Cardiac fibroblast (primary cell): ENCODE results near the gene UBR3.
"Not testable (repeated sequence)": the region's sequence is repeated elsewhere in the genome, so short reads cannot be mapped to it uniquely, and the experiment has no call there.

Experiments used
- DNase-seq, 2 donors: peaks; one replicate each; pipeline versions ENCODE4 v3.0.0 to v3.0.0-alpha.2; 2010; ENCODE audit warnings: low read depth in 2 of 2
- H3K4me3 ChIP-seq, 2 donors: replicated peaks in 1 of 2; 1 replicate in 1 of 2; 2 replicates in 1 of 2; pipeline ENCODE4 v1.5.1; 2011; ENCODE audit warnings: low read depth in 2 of 2, low read length in 2 of 2, mild to moderate bottlenecking in 2 of 2, moderate library complexity in 1 of 2
- TF ChIP-seq, protein P1 (sequence below): IDR thresholded peaks from one replicate; pipeline ENCODE4 v1.5.1; 2011; ENCODE audit warnings: low read depth, mild to moderate bottlenecking, low read length, inconsistent platforms

Gene UBR3

DNA sequence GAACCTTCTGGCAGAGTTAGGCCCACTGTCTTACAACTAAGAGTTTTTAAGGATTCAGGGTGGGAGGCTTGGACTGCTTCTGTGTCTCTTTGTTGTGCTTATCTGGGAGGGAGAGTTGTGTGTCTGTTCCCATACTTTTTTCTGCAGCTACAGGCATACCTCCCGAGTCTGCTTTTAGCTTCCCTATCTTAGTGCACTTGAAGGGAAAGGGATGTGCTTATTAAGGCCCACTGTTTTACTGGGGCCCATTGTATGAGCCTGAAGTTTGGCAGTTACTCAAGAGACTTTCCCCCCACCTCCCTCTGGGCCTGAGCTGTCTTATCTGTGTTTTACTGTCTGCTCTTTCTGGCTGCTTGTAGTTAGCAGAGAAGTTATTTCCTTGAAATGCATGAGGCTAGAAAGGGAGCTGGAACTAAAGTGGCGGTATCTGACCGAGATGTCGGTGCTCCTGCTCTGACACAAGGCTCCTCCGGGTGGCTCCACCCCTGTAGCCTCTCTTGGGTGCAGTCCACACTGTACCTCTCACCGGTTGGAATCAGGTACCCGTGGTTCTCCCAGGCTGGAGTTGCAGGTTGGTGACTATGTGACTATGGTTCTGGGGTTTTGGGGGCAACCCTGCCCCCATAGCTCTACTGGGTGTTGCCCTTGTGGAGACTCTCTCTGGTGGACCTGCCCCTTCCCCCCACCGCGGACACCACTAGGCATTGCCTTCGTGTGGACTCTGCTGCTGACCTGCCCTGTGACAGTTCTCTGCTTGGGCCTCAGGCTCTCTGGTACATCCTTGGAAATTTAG lies 12.9 kb downstream of the UBR3 start:
- peak; percentile 20 to 85 for DNase-seq
- H3K4me3 ChIP-seq, result peak overlapping the region in 1 of 2 donors; percentile 15
- TF ChIP-seq, protein P1, sequence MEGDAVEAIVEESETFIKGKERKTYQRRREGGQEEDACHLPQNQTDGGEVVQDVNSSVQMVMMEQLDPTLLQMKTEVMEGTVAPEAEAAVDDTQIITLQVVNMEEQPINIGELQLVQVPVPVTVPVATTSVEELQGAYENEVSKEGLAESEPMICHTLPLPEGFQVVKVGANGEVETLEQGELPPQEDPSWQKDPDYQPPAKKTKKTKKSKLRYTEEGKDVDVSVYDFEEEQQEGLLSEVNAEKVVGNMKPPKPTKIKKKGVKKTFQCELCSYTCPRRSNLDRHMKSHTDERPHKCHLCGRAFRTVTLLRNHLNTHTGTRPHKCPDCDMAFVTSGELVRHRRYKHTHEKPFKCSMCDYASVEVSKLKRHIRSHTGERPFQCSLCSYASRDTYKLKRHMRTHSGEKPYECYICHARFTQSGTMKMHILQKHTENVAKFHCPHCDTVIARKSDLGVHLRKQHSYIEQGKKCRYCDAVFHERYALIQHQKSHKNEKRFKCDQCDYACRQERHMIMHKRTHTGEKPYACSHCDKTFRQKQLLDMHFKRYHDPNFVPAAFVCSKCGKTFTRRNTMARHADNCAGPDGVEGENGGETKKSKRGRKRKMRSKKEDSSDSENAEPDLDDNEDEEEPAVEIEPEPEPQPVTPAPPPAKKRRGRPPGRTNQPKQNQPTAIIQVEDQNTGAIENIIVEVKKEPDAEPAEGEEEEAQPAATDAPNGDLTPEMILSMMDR, result no peak

DNA sequence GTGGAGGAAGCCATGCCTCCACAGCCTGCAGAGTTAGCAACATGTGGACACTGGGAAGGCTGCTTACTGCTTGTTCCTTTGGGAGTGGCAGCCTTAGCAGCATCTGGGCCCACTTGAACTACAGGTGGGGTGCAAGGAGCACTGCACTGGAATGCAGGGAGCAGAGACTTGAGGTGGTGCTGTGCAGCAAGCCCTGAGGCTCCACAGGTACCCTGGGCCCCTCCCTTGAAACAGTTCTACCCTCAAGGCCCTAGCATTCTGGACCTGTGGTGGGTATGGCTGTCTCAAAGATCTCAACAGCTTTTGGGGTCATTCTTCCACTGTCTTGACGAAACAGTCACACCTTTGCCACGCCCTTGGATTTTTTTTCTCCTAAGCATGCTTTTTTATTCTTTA lies 13.5 kb downstream of the UBR3 start:
- TF ChIP-seq, protein P1, result no peak
- peak overlapping the region in 1 of 2 donors; percentile 15 for H3K4me3 ChIP-seq
- DNase-seq, result no peak

DNA sequence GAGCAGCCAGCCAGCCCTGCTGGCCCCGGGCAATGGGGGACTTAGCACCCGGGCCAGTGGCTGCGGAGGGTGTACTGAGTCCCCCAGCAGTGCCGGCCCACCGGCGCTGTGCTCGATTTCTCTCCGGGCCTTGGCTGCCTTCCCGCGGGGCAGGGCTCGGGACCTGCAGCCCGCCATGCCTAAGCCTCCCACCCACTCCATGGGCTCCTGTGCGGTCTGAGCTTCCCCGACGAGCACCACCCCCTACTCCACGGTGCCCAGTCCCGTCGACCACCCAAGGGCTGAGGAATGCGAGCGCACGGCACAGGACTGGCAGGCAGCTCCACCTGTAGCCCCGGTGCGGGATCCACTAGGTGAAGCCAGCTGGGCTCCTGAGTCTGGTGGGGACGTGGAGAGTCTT lies 14.4 kb downstream of the UBR3 start:
- not testable (repeated sequence) for H3K4me3 ChIP-seq, DNase-seq

DNA sequence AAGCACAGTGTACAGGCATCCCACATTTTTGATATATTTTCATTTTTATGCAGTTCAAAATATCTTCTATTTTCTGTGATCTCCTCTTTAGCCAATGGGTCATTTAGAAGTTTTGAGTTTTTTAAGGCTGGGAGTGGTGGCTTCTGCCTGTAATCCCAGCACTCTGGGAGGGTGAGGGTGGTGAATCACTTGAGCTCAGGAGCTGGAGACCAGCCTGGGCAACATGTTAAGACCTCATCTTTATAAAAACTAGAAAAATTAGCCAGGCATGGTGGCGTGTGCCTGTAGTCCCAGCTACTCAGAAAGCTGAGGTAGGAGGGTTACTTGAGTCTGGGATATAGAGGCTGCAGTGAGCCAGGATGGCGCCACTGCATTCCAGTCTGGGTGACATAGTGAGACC lies 17.8 kb downstream of the UBR3 start:
- DNase-seq, result peak in 1 of 2 donors; percentile 21
- TF ChIP-seq, protein P1, result no peak
- H3K4me3 ChIP-seq, result no peak overlapping the region

DNA sequence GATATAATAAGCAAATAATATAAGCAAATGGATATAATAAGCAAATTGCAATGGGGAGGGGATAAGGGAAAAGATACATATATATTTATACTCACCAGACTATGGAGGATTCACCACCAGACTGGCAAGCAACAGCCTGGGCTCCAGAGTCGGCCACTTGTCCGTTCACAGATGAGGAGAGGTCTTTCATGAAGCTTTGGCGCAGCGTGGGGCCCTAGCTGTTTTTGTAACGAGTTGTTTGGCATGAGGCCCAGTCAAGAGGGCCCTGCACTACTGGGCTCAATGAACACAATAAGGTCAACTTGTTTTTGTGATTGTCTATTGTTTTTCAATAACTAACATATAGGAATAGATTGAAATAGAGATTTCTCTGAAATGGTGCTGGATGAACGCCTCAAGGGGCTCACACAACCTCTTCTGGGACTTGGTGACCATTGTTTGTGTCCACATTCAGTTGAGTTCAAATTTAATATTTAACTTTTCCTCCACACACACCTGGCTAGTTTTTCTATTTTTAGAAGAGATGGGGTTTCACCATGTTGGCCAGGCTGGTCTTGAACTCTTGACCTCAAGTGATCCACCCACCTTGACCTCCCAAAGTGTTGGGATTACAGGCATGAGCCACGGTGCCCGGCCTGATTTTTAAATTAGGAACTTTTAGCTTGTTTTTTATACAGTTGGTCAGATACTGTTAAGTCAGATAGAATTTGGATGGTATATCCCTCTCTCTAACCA lies 21.9 kb downstream of the UBR3 start:
- not testable (repeated sequence) for DNase-seq, H3K4me3 ChIP-seq

DNA sequence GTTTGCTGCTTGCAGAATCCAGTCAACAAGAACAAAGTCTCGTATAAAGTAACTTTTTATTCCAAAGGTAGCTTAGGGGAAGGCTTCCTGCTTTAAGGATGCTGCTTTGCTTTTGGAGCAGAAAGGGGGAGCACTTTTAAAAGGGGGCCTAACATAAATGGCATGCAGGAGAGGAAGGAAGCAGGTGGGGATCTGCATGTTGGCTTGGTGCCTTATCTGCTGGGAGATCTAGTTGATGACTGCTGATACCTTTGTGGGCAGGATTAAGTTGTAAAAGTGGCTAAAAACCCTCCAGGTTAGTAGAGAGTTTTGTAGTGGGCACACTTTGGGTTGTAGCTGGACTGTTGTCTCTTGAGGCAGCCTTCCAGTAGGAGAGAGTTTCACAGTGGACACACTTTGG lies 22.5 kb downstream of the UBR3 start:
- TF ChIP-seq, protein P1, result no peak
- no peak for DNase-seq
- H3K4me3 ChIP-seq, result no peak overlapping the region

DNA sequence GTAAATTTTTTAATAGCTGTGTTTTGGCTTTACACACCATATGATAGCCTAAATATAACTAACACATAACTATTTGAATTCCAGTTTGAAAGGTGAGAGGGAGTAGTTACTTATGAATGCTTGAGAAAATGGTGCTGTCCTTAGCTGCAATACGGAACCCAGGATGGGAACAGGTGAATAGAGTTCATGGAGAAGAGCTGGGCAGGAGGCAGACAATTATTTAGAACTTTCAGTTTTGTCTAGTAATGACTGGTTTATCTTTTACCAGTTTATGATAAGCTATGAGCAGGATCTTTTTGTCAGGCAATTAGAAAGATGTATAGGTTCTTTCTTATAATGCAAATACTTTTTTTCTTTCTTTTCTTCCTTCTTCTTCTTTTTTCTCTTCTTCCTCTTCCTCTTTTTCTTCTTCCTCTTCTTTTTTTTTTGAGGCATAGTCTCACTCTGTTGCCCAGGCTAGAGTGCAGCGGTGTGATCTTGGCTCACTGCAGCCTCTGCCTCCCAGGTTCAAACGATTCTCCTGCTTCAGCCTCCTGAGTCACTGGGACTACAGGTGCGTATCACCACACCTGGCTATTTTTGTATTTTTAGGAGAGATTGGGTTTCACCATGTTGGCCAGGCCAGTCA lies 25.9 kb downstream of the UBR3 start:
- TF ChIP-seq, protein P1, result no peak
- H3K4me3 ChIP-seq, result no peak overlapping the region
- DNase-seq, result no peak

DNA sequence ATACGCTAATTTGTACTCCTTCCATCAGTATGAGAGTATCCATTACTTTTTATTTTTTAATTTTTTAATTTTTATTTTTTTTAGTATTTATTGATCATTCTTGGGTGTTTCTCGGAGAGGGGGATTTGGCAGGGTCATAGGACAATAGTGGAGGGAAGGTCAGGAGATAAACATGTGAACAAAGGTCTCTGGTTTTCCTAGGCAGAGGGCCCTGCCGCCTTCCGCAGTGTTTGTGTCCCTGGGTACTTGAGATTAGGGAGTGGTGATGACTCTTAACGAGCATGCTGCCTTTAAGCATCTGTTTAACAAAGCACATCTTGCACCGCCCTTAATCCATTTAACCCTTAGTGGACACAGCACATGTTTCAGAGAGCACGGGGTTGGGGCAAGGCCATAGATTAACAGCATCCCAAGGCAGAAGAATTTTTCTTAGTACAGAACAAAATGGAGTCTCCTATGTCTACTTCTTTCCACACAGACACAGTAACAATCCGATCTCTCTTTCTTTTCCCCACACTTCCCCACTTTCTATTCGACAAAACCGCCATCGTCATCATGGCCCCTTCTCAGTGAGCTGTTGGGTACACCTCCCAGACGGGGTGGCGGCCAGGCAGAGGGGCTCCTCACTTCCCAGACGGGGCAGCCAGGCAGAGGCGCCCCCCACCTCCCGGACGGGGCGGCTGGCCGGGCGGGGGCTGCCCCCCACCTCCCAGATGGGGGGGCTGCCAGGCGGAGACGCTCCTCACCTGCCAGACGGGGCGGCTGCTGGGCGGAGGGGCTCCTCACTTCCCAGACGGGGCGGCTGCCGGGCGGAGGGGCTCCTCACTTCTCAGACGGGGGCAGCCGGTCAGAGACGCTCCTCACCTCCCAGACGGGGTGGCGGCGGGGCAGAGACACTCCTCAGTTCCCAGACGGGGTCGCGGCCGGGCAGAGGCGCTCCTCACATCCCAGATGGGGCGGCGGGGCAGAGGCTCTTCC lies 28.3 kb downstream of the UBR3 start:
- H3K4me3 ChIP-seq, DNase-seq: not testable (repeated sequence)
